GM21786 (cell line): ENCODE data around the gene KBTBD12.

Source experiments
- ATAC-seq: cut with Tn5 transposase; IDR thresholded peaks from one replicate; pipeline ENCODE4 v1.9.1; 2021; ENCODE audit not compliant: unreplicated experiment

The KBTBD12 gene

DNA sequence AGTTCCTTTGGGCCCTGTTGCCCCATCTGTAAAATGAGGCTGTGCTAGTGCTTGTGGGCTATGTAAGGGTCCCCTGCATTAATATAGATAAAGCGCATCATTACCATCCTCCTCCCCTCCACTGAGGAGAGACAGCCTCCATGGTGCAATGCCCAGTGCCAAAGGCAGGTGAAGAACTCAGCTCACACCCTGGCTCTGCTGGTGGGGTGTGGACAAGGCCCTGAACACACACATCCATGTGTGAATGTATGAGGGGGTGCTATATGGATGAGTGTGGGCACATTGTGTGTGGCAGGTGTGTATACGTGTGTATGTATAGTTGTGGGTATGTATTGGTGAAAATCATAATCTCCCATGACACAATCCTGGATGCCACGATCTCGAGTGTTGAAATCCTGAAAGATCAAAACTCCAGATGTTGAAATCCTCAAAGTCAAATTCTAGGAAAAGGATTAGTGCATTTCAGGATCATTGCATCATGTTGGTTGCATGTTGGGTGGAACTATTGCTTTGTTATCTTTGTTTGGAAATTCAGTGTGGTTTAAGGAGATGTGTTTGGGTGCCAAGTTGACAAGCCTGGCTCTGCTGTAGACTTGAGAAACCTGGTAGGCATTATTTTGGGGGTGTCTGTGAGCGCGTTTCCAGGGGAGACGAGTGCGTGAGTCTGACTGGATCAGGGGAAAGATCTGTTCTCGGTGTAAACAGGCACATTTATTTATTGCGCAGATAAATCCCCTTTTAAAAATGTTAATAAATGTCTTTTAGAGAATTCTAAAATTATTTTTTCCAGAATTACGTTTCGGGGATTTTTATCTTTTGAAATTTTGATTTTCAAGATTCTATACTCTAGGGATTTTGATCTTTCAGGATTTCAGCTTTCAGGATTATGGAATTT is 95.2 kb downstream of the KBTBD12 start:
- ATAC-seq = no peak

DNA sequence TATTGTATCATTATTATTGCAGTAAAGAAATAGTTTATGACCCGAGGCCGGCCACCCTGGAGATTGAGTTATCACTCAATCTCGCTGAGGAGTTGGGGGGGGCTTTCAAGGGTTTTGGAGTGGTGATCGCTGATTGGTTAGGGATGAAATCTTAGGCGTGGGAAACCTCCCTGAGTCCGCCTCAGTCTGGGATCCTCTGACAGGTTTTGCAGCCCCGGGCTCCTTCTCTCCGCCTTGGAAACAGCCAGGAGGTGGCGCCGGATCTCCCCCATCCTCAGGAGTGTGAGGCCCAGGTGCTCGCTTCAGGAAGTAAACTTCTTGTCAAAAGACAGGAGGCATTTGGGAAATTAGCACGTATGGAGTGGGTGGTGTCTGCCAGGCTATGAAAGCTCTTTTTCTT is 96.1 kb downstream of the KBTBD12 start:
- ATAC-seq = no peak

DNA sequence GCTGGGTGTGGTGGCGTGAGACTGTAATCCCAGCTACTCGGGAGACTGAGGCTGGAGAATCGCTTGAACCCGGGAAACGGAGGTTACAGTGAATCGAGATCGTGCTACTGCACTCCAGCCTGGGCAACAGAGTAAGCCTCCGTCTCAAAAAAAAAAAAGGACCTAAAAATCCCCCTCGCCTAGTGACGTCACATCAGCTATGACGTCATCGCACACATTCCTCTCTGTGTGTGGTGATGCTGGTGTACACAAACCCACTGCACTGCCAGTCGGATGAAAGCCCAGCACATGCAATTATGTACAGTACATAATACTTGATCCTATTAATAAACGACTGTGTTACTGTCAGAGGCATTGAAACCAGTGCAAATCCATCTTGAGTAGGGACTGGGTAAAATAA is 97.0 kb downstream of the KBTBD12 start:
- ATAC-seq = no peak

DNA sequence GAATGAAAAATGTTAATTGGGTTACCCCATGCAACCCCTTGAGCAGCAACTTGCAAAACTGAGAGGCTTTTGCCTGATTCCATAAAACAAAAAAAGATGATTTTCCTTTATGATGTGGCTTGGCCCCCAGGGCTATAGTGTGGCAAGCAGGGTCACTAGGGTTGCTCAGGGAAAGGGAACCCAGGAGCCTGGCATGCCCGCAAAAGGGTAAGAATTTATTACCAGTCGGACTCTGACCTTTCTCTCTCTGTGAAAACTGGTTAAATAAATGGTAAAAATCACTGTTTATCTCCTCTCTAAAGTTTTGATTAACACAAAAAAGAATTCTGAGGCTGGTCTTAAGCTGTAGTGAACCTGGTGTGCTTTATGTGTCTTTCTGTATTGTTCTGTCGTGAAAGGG is 99.5 kb downstream of the KBTBD12 start:
- no peak for ATAC-seq

DNA sequence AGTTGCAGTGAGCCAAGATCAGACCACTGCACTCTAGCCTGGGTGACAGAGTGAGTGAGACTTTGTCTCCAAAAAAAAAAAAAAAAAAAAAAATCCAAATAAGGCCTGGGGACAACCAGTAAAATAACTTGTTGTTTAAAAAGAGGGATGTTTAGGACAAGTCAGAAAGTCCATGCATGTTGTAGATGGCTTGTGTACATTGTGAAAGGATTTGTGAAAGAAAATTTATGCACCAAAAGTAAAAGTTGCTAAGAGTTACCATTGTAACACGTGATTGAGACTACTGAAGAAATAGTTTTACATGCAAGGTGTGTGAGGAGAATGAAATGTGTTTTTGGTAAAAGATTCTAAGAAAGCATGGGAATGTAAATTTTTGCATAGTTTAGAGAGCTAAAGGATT is 101.5 kb downstream of the KBTBD12 start:
- ATAC-seq = no peak

DNA sequence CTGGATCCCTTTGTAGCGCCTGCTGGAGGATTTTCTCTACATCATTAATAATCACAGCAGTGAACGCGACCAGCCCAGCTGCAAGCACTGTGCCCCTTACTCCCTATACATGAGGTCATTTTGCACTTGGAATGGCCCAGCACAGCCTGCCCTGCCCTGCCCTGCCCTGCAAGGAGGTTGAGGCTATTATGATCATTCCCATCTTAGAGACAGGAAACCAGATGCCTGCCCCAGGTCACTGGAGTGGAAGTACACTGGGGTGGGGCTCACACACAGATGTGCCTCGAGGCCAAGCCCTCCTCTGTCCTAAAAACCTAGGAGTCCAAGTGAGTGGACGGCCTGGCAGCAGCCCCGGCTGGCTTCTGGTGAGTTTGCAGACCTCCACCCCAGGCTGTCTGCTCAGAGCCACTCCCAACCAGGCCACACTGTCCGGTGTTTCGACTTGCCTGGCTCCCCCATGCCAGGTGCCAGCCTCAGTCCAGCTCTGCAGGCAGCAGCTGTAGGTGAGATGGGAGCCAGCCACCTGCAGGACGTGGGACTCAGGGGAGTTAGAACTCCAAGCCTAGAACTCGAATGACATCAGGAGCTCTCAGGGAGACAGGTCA is 106.8 kb downstream of the KBTBD12 start:
- no peak for ATAC-seq

DNA sequence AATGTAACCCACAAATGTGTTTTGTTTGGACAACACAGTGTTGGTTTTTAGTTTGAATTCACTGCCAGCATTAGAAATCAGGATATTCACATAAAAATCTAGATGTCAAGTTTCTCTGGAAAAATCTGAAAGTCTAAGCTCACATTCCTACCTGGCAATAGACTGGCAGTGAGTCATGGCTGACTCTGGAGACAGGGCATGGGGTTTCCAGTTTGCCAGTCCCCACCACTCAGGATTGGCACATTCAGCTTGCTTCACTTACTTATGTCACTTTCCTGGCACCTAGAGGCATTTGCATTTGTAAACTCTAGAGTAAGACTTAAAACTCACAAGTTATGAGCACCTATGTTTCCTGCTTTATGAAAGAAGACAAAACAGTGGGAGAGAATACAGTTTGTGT is 118.1 kb downstream of the KBTBD12 start:
- ATAC-seq = no peak

DNA sequence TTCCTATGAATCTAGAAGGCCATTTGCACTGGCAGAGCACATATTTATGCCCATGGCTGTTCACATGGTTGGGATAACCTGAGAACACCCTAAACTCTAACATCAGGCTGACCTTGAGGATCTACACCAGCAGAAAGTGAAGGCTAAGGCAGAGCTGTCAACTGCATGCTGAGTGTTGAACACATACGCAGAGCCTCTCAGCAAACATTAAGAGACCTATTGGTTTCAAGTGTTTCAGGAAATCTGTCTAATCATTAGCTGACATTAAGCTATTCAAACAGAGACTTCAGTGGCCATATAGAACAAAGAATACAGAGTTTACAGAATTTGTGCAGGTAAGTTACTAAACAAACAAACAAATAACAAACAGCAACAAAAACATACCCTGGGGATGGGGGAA is 121.1 kb downstream of the KBTBD12 start:
- no peak for ATAC-seq
